ENCODE data around the gene NOL6. TPM values are rescaled to one million over a fixed set of nuclear protein-coding genes. Genes with fewer than 3 reads are reported as not detected.

The NOL6 gene
- total and polyA plus RNA-seq, 2 of the 13 experiments (the other 11 are each of a cell fraction or from before 2014, with no cell fraction given) = 17.0 to 30.2 TPM

DNA sequence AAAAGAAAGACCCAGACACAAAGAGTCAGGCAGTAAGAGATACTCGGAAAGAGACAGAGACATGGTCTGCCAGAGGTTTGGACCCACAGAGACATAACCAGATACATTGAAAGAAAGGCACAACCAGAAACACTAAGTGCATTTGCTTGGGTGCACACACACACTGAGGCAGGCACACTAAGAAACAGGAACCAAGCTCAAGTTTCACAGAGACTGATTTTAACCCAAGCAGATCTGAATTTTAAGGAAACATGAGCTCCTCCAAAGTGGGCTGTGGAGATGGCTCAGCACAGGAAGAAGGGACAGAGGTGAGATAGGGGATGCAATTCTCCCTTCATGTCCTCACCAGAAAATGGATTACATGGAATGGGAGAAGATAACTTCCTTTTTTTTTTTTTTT is 35.8 kb downstream of the NOL6 start:
- intact Hi-C loops (cut with micrococcal nuclease; ENCODE audit: unreplicated experiment) (no loop called here), in situ Hi-C loops (cut with HindIII; ENCODE audit: extremely low pct_ligation_motif_present, low pct_unique_long_range_greater_than_20kb) (no loop called here)
- no peak overlapping the region for H3K4me3 ChIP-seq (replicated peaks in 1 of 3; ENCODE audit: insufficient read depth in 1 of 3, low read depth in 2 of 3, low read length in 3 of 3)
- peaks cover 5 to 34% of the 10 kb centered on the region in 2 experiments; a peak in 3 of 5 replicates for H3K27me3 ChIP-seq (ENCODE audit: control insufficient read depth in 1 of 2, insufficient read depth in 2 of 2, low read length in 2 of 2)
- no peak overlapping the region for H3K4me2 ChIP-seq (ENCODE audit: low read depth, low read length)
- no peak overlapping the region for H3K9ac ChIP-seq (ENCODE audit: insufficient read depth, low read depth, low read length)
- WGBS (ENCODE audit: low lambda C conversion rate) = 31% methylated on average over 1 of the region's 1 CpG
- H4K20me1 ChIP-seq (ENCODE audit: insufficient read depth, low read length) = no peaks in the 10 kb centered on the region
- BruUV-seq (replicated peaks) = no TSS peak
- H3K9me3 ChIP-seq (ENCODE audit: low read length) = no peaks in the 10 kb centered on the region
- no peak for ATAC-seq
- POLR2A ChIA-PET = no interaction called here
- CTCF ChIA-PET (ENCODE audit: low intra/inter-chr PET ratio, low total read pairs) = no interaction called here
- DNase-seq (ENCODE audit: low spot score) = no peak
- no peak for FAIRE-seq
- H3K36me3 ChIP-seq (replicated peaks in 1 of 2; ENCODE audit: control insufficient read depth in 1 of 2, insufficient read depth in 2 of 2, low read length in 2 of 2) = no peaks in the 10 kb centered on the region
- no peak overlapping the region for H3K27ac ChIP-seq (ENCODE audit: extremely low read length, insufficient read depth, low read length)
- no peaks in the 10 kb centered on the region for H3K79me2 ChIP-seq (ENCODE audit: insufficient read depth, low read length)
- H2AFZ ChIP-seq (ENCODE audit: low read length) = no peak overlapping the region
- H3K4me1 ChIP-seq (ENCODE audit: insufficient read depth, low read length) = peaks cover 25% of the 10 kb centered on the region
- TF ChIP-seq, protein P1, sequence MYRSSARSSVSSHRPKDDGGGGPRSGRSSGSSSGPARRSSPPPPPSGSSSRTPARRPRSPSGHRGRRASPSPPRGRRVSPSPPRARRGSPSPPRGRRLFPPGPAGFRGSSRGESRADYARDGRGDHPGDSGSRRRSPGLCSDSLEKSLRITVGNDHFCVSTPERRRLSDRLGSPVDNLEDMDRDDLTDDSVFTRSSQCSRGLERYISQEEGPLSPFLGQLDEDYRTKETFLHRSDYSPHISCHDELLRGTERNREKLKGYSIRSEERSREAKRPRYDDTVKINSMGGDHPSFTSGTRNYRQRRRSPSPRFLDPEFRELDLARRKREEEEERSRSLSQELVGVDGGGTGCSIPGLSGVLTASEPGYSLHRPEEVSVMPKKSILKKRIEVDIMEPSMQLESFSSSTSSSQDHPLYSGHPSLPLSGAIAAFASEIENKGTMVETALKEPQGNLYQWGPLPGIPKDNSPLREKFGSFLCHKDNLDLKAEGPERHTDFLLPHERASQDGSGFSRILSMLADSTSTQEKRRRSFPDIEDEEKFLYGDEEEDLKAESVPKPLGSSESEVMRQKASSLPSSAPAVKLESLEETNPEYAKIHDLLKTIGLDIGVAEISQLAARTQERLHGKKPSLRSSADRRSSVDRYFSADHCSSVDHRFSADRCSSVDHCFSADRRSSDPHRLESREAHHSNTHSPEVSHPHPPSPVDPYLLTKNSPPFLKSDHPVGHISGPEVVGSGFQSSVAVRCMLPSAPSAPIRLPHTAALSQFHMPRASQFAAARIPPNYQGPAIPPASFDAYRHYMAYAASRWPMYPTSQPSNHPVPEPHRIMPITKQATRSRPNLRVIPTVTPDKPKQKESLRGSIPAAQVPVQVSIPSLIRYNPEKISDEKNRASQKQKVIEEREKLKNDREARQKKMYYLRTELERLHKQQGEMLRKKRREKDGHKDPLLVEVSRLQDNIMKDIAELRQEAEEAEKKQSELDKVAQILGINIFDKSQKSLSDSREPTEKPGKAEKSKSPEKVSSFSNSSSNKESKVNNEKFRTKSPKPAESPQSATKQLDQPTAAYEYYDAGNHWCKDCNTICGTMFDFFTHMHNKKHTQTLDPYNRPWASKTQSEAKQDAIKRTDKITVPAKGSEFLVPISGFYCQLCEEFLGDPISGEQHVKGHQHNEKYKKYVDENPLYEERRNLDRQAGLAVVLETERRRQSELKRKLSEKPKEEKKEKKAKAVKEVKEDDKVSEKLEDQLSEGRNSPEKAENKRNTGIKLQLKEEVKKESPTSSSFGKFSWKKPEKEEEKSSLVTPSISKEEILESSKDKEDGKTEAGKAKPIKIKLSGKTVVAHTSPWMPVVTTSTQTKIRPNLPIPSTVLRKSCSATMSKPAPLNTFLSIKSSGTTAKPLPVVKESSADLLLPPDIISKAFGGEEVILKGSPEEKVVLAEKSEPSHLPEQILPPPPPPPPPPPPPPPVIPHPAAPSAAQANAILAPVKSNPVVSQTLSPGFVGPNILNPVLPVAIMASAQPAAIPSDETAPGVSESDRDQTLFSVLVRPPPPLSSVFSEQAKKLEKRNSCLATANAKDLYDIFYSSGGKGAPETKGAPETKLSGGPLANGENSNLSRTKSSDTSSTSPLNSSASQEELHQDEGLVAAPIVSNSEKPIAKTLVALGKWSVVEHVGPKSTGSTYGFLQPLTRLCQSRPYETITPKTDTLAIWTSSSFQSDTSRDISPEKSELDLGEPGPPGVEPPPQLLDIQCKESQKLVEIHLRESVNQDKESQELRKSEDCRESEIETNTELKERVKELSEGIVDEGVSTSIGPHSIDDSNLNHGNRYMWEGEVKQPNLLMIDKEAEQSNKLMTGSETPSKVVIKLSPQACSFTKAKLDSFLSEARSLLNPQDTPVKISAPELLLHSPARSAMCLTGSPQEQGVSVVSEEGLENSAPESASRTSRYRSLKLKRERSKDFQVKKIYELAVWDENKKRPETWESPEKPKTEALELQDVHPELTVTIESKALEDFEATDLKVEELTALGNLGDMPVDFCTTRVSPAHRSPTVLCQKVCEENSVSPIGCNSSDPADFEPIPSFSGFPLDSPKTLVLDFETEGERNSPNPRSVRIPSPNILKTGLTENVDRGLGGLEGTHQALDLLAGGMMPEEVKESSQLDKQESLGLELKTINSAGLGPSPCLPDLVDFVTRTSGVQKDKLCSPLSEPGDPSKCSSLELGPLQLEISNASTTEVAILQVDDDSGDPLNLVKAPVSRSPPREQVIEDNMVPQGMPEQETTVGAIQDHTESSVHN (CRISPR knock-in tag; IDR thresholded peaks at IDR 0.05) = no peak
- TF ChIP-seq ZNF672 (CRISPR knock-in tag; IDR thresholded peaks at IDR 0.05) = no peak
- TF ChIP-seq PTBP1 (IDR thresholded peaks at IDR 0.05; ENCODE audit: low read depth, low read length, poor library complexity, severe bottlenecking) = no peak
- TF ChIP-seq, protein P2, sequence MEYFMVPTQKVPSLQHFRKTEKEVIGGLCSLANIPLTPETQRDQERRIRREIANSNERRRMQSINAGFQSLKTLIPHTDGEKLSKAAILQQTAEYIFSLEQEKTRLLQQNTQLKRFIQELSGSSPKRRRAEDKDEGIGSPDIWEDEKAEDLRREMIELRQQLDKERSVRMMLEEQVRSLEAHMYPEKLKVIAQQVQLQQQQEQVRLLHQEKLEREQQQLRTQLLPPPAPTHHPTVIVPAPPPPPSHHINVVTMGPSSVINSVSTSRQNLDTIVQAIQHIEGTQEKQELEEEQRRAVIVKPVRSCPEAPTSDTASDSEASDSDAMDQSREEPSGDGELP (IDR thresholded peaks at IDR 0.05; ENCODE audit: borderline replicate concordance, low read depth) = no peak
- no peak for TF ChIP-seq ZNF674 (CRISPR knock-in tag; IDR thresholded peaks at IDR 0.05; ENCODE audit: low read depth)

All from HepG2 (cell line).